Measurements from ENCODE around the gene A4GALT. TPM values are rescaled to one million over a fixed set of nuclear protein-coding genes. Genes with fewer than 3 reads are reported as not detected.

A4GALT gene
- total RNA-seq, 1 donor from 2014 or later: not detected

GRCh38 chr22:42708417-42708816 lies 12.3 kb downstream of the A4GALT start:
- DNase-seq (ENCODE audit: low spot score): no peak
- H3K27ac Mint-ChIP-seq: no peak overlapping the region
- peaks cover 5% of the 10 kb centered on the region for H3K9me3 Mint-ChIP-seq
- no peaks in the 10 kb centered on the region for H3K36me3 Mint-ChIP-seq (ENCODE audit: low read depth)
- no peak overlapping the region for H3K4me3 Mint-ChIP-seq
- peaks cover 19% of the 10 kb centered on the region for H3K27me3 Mint-ChIP-seq (ENCODE audit: insufficient read depth)
- no peaks in the 10 kb centered on the region for H3K4me1 Mint-ChIP-seq (ENCODE audit: low read depth)
- intact Hi-C loops (cut with micrococcal nuclease): no loop called here

DNA sequence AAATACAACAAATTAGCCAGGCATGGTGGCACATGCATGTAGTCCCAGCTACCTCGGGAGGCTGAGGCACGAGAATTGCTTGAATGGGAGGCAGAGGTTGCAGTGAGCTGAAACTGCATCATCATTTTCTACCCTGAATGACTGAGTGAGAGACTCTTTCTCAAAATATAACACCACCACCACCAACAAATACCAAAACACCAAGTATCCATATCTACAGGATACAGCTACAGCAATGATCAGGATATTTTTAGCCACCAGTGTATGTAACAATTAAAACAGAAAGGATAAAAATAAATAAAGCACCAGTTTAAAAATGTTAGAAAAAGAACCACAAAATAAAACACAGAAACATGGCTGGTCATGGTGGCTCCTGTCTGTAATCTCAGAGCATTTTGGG lies 13.2 kb downstream of the A4GALT start:
- Mint-ChIP-seq H3K36me3 (ENCODE audit: low read depth) (no peaks in the 10 kb centered on the region), H3K4me3 (no peak overlapping the region), H3K27me3 (ENCODE audit: insufficient read depth) (peaks cover 19% of the 10 kb centered on the region), H3K27ac (no peak overlapping the region), H3K4me1 (ENCODE audit: low read depth) (no peaks in the 10 kb centered on the region), H3K9me3 (peaks cover 5% of the 10 kb centered on the region)
- no peak for DNase-seq (ENCODE audit: low spot score)
- intact Hi-C loops (cut with micrococcal nuclease): no loop called here

- Mint-ChIP-seq H3K27ac (no peak overlapping the region), H3K4me1 (ENCODE audit: low read depth) (no peaks in the 10 kb centered on the region), H3K4me3 (no peak overlapping the region), H3K9me3 (peaks cover 3% of the 10 kb centered on the region), H3K27me3 (ENCODE audit: insufficient read depth) (peaks cover 13% of the 10 kb centered on the region), H3K36me3 (ENCODE audit: low read depth) (no peaks in the 10 kb centered on the region)
- intact Hi-C loops (cut with micrococcal nuclease): no loop called here
- DNase-seq (ENCODE audit: low spot score): no peak
These were observed 15.8 kb downstream of the A4GALT start for GRCh38 chr22:42704896-42705295.

DNA sequence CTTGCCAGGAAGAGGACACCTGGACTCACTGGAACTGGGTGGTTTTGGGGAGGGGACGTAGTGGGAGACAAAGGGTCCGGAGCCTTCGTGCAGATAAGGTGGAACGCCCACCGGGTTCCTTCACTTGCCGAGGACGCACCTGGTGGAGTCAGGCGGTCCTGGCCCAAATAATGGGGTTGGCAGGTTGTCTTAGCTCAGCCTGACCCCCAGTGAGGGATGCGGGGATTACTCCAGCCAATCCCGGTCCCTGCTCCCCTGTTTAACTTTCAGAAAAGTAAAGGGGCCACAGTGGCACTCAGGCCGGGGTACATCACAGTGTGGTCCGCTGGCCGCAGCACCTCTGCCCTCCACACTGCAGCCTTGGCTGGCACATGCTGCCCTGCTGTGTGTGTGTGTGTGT lies 18.0 kb downstream of the A4GALT start:
- H3K4me3 Mint-ChIP-seq: no peak overlapping the region
- H3K27ac Mint-ChIP-seq: no peak overlapping the region
- no peaks in the 10 kb centered on the region for H3K4me1 Mint-ChIP-seq (ENCODE audit: low read depth)
- H3K36me3 Mint-ChIP-seq (ENCODE audit: low read depth): no peaks in the 10 kb centered on the region
- intact Hi-C loops (cut with micrococcal nuclease): no loop called here
- no peak for DNase-seq (ENCODE audit: low spot score)
- H3K9me3 Mint-ChIP-seq: no peaks in the 10 kb centered on the region
- peaks cover 4% of the 10 kb centered on the region for H3K27me3 Mint-ChIP-seq (ENCODE audit: insufficient read depth)

GRCh38 chr22:42701694-42702093 lies 19.0 kb downstream of the A4GALT start:
- Mint-ChIP-seq H3K36me3 (ENCODE audit: low read depth) (no peaks in the 10 kb centered on the region), H3K4me1 (ENCODE audit: low read depth) (no peaks in the 10 kb centered on the region), H3K9me3 (no peaks in the 10 kb centered on the region), H3K4me3 (no peak overlapping the region), H3K27me3 (ENCODE audit: insufficient read depth) (peaks cover 2% of the 10 kb centered on the region), H3K27ac (no peak overlapping the region)
- intact Hi-C loops (cut with micrococcal nuclease): no loop called here
- no peak for DNase-seq (ENCODE audit: low spot score)

DNA sequence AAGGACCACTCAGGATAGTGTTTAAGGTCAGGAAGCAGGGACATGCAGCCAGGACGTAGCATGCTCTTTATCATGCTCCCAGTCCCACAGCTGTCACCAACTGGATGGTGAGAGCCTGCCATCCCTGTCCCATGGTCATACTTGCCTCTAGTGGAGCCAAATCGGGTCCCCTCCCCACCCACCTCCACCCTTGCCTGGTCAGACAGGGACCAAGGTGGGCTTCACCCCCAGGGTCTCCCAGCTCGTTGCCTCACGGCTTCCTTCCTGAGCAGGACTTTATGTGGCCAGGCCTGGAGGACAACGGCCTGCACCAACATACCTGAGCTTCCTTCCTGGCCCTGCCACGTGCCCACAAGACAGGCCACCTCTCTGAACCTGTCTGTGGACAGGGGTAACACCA lies 19.8 kb downstream of the A4GALT start:
- intact Hi-C loops (cut with micrococcal nuclease): no loop called here
- no peak for DNase-seq (ENCODE audit: low spot score)
- Mint-ChIP-seq H3K4me3 (no peak overlapping the region), H3K4me1 (ENCODE audit: low read depth) (no peaks in the 10 kb centered on the region), H3K27me3 (ENCODE audit: insufficient read depth) (peaks cover 2% of the 10 kb centered on the region), H3K9me3 (no peaks in the 10 kb centered on the region), H3K27ac (no peak overlapping the region), H3K36me3 (ENCODE audit: low read depth) (no peaks in the 10 kb centered on the region)

DNA sequence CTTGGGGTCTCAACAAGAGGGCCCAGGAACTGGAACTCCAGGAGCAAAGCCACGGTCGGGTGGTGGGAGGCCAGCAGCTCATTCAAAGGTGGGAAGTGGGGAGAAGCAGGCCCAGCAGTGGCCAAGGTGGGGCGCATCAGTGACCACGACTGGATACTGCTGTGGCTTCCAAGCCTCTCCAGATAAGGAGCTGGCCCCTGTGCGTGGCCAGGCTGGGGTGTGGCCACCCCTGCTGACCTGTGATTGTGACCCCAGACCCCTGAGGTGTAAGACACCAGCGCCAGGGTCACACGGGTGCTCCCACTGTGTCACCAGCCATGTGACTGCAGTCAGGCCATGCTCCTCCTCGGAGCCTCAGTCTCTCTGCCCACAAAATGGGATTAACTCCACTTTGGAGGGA lies 20.3 kb downstream of the A4GALT start:
- intact Hi-C loops (cut with micrococcal nuclease): no loop called here
- no peaks in the 10 kb centered on the region for H3K9me3 Mint-ChIP-seq
- H3K36me3 Mint-ChIP-seq (ENCODE audit: low read depth): no peaks in the 10 kb centered on the region
- H3K4me1 Mint-ChIP-seq (ENCODE audit: low read depth): no peaks in the 10 kb centered on the region
- H3K27ac Mint-ChIP-seq: no peak overlapping the region
- no peak for DNase-seq (ENCODE audit: low spot score)
- peaks cover 2% of the 10 kb centered on the region for H3K27me3 Mint-ChIP-seq (ENCODE audit: insufficient read depth)
- no peak overlapping the region for H3K4me3 Mint-ChIP-seq

GRCh38 chr22:42699976-42700352 lies 20.7 kb downstream of the A4GALT start:
- Mint-ChIP-seq H3K9me3 (no peaks in the 10 kb centered on the region), H3K27me3 (ENCODE audit: insufficient read depth) (peaks cover 2% of the 10 kb centered on the region), H3K36me3 (ENCODE audit: low read depth) (no peaks in the 10 kb centered on the region), H3K4me1 (ENCODE audit: low read depth) (no peaks in the 10 kb centered on the region), H3K27ac (no peak overlapping the region), H3K4me3 (no peak overlapping the region)
- no peak for DNase-seq (ENCODE audit: low spot score)
- intact Hi-C loops (cut with micrococcal nuclease): no loop called here

GRCh38 chr22:42699281-42699975 lies 21.2 kb downstream of the A4GALT start:
- DNase-seq (ENCODE audit: low spot score): no peak
- no peaks in the 10 kb centered on the region for H3K9me3 Mint-ChIP-seq
- H3K27ac Mint-ChIP-seq: no peak overlapping the region
- peaks cover 2% of the 10 kb centered on the region for H3K27me3 Mint-ChIP-seq (ENCODE audit: insufficient read depth)
- intact Hi-C loops (cut with micrococcal nuclease): no loop called here
- no peaks in the 10 kb centered on the region for H3K36me3 Mint-ChIP-seq (ENCODE audit: low read depth)
- no peaks in the 10 kb centered on the region for H3K4me1 Mint-ChIP-seq (ENCODE audit: low read depth)
- H3K4me3 Mint-ChIP-seq: no peak overlapping the region

DNA sequence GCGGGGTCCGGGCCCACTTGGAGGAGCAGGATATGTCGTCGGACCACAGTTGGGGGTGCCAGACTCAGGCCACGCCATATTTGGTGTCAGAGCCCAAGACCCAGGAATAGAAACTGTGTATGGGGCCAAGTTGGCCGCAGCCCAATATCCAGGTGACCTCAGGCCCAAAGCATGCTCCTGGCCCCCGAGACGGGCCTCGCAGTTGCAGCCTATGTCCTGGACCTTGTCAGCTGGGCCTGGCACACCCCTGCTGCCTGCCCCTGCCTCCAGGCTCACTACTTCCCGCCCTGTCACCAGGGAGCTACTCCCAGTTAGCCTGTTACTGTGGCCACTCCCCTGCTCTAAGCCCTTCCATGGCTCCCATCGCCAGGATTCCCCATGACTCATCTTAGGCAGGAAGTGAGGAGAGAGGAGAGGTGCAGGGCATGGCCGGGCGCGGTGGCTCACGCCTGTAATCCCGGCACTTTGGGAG lies 23.1 kb downstream of the A4GALT start:
- no peak for DNase-seq (ENCODE audit: low spot score)
- intact Hi-C loops (cut with micrococcal nuclease): no loop called here
- Mint-ChIP-seq H3K4me1 (ENCODE audit: low read depth) (no peaks in the 10 kb centered on the region), H3K4me3 (no peak overlapping the region), H3K9me3 (no peaks in the 10 kb centered on the region), H3K27me3 (ENCODE audit: insufficient read depth) (peaks cover 2% of the 10 kb centered on the region), H3K36me3 (ENCODE audit: low read depth) (no peaks in the 10 kb centered on the region), H3K27ac (no peak overlapping the region)

DNA sequence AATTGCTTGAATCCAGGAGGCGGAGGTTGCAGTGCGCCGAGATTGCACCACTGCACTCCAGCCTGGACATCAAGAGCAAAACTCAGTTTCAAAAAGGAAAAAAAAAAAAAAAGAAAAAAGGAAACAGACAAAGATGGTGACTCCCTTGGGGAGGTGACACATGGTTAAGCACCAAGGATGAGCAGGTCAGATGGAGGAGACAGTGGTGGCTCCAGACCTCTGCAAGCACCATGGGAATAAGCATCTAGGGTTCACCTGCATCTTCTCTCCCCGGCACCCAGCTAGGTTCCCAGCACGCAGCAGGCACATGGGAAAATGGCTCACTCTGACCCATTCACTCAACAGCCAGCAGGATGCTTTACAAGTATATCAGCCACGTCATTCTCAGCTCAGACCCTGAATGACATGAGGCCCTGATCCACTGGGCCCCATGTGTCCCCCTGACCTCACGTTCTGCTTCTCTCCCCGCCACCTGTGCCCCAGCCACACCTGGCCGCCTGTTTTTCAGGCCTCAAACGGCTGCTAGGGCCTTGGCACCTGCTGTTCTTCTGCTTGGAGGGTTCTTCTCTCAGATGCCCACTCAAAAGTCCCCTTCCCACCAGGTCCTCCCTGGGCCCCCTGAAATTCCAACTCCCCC lies 24.2 kb downstream of the A4GALT start:
- intact Hi-C loops (cut with micrococcal nuclease): no loop called here
- Mint-ChIP-seq H3K27me3 (ENCODE audit: insufficient read depth) (no peaks in the 10 kb centered on the region), H3K4me1 (ENCODE audit: low read depth) (no peaks in the 10 kb centered on the region), H3K27ac (no peak overlapping the region), H3K9me3 (no peaks in the 10 kb centered on the region), H3K36me3 (ENCODE audit: low read depth) (no peaks in the 10 kb centered on the region), H3K4me3 (no peak overlapping the region)
- no peak for DNase-seq (ENCODE audit: low spot score)

DNA sequence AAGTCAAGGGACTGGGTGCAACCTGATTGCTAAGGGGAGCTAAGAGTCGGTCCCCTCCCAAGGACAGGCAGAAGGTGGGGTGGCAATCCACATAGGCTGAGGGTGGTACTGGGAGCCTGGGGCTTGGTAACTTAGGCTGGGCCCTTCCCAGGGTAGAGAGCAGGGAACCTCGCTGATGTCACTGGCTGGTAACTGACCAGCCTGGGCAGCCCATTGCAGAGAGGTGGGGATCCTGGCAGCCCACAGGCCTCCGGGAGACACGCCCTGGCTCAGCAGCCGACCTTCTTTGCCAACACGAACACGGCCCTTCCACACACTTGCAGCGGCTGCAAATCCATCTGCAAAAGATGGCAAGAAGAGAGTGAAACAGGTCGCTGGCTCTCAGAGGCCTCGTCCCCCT lies 25.4 kb downstream of the A4GALT start:
- no peaks in the 10 kb centered on the region for H3K4me1 Mint-ChIP-seq (ENCODE audit: low read depth)
- H3K9me3 Mint-ChIP-seq: no peaks in the 10 kb centered on the region
- no peaks in the 10 kb centered on the region for H3K36me3 Mint-ChIP-seq (ENCODE audit: low read depth)

DNA sequence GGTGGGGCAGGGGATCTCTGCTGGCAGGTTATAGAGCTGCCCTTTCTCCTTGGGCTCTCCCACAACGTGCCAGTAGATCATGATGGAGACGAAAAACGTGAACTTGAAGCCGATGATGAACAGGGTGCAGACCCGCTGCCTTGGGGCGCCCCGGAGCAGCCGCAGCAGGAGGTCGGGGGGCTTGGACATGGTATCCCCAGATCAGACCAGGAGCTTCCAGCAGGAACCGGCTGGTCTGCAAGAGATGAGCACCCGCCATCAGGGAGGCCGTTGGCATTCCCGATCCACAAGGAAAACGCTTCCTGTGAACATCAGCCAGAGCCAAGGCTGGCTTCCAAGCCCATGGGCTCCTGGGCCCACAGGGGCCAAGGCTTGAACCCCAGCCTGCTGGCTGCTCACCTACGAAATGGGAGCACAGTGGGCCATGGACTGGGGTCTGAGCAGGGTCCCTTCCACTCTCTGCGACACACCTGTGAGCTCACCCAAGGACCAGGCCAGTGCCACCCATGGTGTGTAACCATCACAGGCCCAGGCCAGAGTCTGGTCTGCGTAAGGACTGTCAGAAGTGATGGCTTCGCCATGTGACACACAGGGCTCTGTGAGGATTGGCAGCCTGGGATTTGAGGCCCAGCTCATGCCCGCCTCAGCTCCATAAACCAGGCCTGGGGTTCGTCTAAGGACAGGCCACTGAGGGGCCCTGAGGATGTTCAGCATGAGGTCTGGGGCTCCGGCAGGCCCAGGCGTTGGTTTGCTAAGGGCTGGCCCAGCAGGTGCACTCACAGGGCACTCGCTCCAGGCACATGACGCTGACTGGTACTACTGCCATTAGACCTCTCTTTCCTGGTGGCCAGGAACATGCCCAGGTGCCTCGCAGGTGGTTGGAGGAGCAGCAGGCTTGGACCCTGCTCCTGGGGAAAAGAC lies 26.6 kb downstream of the A4GALT start:
- no peak overlapping the region for H3K4me3 Mint-ChIP-seq
- H3K4me1 Mint-ChIP-seq (ENCODE audit: low read depth): no peaks in the 10 kb centered on the region
- no peaks in the 10 kb centered on the region for H3K9me3 Mint-ChIP-seq
- no peak overlapping the region for H3K27ac Mint-ChIP-seq
- DNase-seq (ENCODE audit: low spot score): no peak
- no peaks in the 10 kb centered on the region for H3K27me3 Mint-ChIP-seq (ENCODE audit: insufficient read depth)
- intact Hi-C loops (cut with micrococcal nuclease): no loop called here
- no peaks in the 10 kb centered on the region for H3K36me3 Mint-ChIP-seq (ENCODE audit: low read depth)

More for the DNA sequence above, 25.4 kb downstream of the A4GALT start:
- Mint-ChIP-seq H3K27me3 (ENCODE audit: insufficient read depth) (no peaks in the 10 kb centered on the region), H3K27ac (no peak overlapping the region), H3K4me3 (no peak overlapping the region)
- DNase-seq (ENCODE audit: low spot score): no peak
- intact Hi-C loops (cut with micrococcal nuclease): no loop called here
